ENCODE results near the gene TNKS2.

DNA sequence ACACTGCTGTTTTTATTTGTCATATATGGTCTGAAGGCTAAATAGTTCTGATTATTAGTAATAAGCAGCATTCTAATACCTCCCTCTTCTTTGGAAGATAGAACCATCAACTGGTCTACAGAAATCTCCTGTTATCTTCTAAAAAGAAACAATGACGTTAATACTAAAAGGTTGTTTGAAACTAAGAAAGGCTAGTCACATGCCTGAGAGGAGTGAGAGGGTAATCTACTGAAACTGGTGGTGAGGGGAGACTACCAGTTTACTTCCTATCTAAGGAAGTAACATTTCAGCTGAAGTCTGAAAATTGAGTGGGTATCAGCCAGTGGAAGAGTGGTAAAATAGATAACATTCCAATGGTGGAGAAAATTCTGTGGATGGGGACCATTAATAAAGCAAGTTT lies 62.7 kb downstream of the TNKS2 start:
- no peak for TF ChIP-seq POLR2A (IDR thresholded peaks at IDR 0.05)
- TF ChIP-seq, protein P1, sequence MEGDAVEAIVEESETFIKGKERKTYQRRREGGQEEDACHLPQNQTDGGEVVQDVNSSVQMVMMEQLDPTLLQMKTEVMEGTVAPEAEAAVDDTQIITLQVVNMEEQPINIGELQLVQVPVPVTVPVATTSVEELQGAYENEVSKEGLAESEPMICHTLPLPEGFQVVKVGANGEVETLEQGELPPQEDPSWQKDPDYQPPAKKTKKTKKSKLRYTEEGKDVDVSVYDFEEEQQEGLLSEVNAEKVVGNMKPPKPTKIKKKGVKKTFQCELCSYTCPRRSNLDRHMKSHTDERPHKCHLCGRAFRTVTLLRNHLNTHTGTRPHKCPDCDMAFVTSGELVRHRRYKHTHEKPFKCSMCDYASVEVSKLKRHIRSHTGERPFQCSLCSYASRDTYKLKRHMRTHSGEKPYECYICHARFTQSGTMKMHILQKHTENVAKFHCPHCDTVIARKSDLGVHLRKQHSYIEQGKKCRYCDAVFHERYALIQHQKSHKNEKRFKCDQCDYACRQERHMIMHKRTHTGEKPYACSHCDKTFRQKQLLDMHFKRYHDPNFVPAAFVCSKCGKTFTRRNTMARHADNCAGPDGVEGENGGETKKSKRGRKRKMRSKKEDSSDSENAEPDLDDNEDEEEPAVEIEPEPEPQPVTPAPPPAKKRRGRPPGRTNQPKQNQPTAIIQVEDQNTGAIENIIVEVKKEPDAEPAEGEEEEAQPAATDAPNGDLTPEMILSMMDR (IDR thresholded peaks at IDR 0.05): no peak

All from Peyer's patch (tissue), 4 donors.